Astrocyte (in vitro differentiated cells and primary cell): ENCODE results near the gene IGF1. TPM values are rescaled to one million over a fixed set of nuclear protein-coding genes. Genes with fewer than 3 reads are reported as not detected.

Experiments
- DNase-seq: peaks from one replicate; pipeline ENCODE4 v3.0.0-alpha.2; 2010; ENCODE audit warnings: low read depth
- FAIRE-seq: peaks from 2 replicates; lab custom pipeline; 2011; peaks lifted over from hg19 to GRCh38; lab: Jason Lieb, UNC
- H2AFZ ChIP-seq: 2 replicates; pipeline ENCODE4 v1.6.0; 2012; ENCODE audit warnings: low read depth, low read length, inconsistent platforms
- H3K27ac ChIP-seq: 2 replicates; pipeline ENCODE4 v1.5.1; 2011; ENCODE audit warnings: low read depth, low read length, inconsistent platforms
- H3K27me3 ChIP-seq: 2 replicates; pipeline ENCODE4 v1.6.0; 2011; ENCODE audit warnings: low read length, inconsistent platforms; ENCODE audit not compliant: insufficient read depth
- H3K36me3 ChIP-seq: 2 replicates; pipeline ENCODE4 v1.5.1; 2011; ENCODE audit warnings: low read length, inconsistent platforms; ENCODE audit not compliant: insufficient read depth
- H3K4me1 ChIP-seq: 2 replicates; pipeline ENCODE4 v1.5.1; 2011; ENCODE audit warnings: low read length, inconsistent platforms; ENCODE audit not compliant: insufficient read depth
- H3K4me2 ChIP-seq: 2 replicates; pipeline ENCODE4 v1.6.0; 2012; ENCODE audit warnings: low read length, inconsistent platforms
- H3K4me3 ChIP-seq: 2 replicates; pipeline ENCODE4 v1.5.1; 2011; ENCODE audit warnings: low read depth, mild to moderate bottlenecking, low read length, inconsistent platforms; ENCODE audit not compliant: insufficient read depth
- H3K79me2 ChIP-seq: 2 replicates; pipeline ENCODE4 v1.6.0; 2012; ENCODE audit warnings: mild to moderate bottlenecking, low read length, inconsistent platforms; ENCODE audit not compliant: insufficient read depth
- H3K9ac ChIP-seq: 2 replicates; pipeline ENCODE4 v1.6.0; 2012; ENCODE audit warnings: mild to moderate bottlenecking, low read length, inconsistent platforms
- H3K9me3 ChIP-seq: 2 replicates; pipeline ENCODE4 v1.5.1; 2012; ENCODE audit warnings: low read depth, mild to moderate bottlenecking, low read length, inconsistent platforms; ENCODE audit not compliant: insufficient read depth
- H4K20me1 ChIP-seq: 2 replicates; pipeline ENCODE4 v1.6.0; 2012; ENCODE audit warnings: low read length, inconsistent platforms; ENCODE audit not compliant: insufficient read depth
- H3K27ac Mint-ChIP-seq: one replicate; pipeline ENCODE4 v1.8.0; 2021; ENCODE audit warnings: mild to moderate bottlenecking, mixed read lengths; ENCODE audit not compliant: unreplicated experiment
- H3K27me3 Mint-ChIP-seq: one replicate; pipeline ENCODE4 v1.8.0; 2021; ENCODE audit warnings: low read depth, mixed read lengths; ENCODE audit not compliant: unreplicated experiment
- H3K36me3 Mint-ChIP-seq: one replicate; pipeline ENCODE4 v1.8.0; 2021; ENCODE audit warnings: low read depth, mixed read lengths; ENCODE audit not compliant: unreplicated experiment
- H3K4me1 Mint-ChIP-seq: one replicate; pipeline ENCODE4 v1.8.0; 2021; ENCODE audit warnings: low read depth, mixed read lengths; ENCODE audit not compliant: unreplicated experiment
- H3K4me3 Mint-ChIP-seq: one replicate; pipeline ENCODE4 v1.8.0; 2021; ENCODE audit warnings: mild to moderate bottlenecking, moderate library complexity, mixed read lengths; ENCODE audit not compliant: unreplicated experiment
- H3K9me3 Mint-ChIP-seq: one replicate; pipeline ENCODE4 v1.8.0; 2021; ENCODE audit warnings: mild to moderate bottlenecking, mixed read lengths; ENCODE audit not compliant: unreplicated experiment
- EZH2 ChIP-seq: IDR thresholded peaks from 2 replicates; pipeline ENCODE4 v1.6.1; 2012; ENCODE audit warnings: mild to moderate bottlenecking, low read length, inconsistent platforms; ENCODE audit not compliant: insufficient read depth
- total RNA-seq: library from RNA; stranded (reverse); gene quantifications from 2 replicates; pipeline ENCODE4 v1.2.1, GENCODE V29; 2021
- TF ChIP-seq, protein P1 (sequence below): IDR thresholded peaks from 2 replicates; pipeline ENCODE4 v1.5.1; 2011; ENCODE audit warnings: low read depth, mild to moderate bottlenecking, inconsistent platforms, low read length, moderate library complexity; ENCODE audit not compliant: insufficient read depth

IGF1 gene
- total RNA-seq, 1 donor from 2014 or later = 1.9 TPM

DNA sequence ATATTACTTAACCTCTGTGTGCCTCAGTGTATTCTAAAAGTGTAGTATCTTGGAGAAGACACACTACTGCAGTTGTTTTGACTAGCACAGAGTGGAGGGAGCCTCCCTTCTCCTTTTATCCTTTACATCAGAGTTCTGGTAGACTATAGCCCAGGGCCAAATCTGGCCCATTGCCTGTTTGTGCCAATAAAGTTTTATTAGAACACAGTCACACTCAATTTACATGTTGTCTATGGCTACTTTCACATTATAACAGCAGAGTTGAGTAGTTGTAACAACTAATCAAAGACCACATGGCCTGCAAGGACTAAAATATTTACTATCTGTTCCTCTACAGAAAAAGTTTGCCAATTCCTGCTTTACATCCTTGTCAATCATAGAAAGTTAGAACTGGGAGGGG, 27.7 kb upstream of the IGF1 start:
- TF ChIP-seq, protein P1, sequence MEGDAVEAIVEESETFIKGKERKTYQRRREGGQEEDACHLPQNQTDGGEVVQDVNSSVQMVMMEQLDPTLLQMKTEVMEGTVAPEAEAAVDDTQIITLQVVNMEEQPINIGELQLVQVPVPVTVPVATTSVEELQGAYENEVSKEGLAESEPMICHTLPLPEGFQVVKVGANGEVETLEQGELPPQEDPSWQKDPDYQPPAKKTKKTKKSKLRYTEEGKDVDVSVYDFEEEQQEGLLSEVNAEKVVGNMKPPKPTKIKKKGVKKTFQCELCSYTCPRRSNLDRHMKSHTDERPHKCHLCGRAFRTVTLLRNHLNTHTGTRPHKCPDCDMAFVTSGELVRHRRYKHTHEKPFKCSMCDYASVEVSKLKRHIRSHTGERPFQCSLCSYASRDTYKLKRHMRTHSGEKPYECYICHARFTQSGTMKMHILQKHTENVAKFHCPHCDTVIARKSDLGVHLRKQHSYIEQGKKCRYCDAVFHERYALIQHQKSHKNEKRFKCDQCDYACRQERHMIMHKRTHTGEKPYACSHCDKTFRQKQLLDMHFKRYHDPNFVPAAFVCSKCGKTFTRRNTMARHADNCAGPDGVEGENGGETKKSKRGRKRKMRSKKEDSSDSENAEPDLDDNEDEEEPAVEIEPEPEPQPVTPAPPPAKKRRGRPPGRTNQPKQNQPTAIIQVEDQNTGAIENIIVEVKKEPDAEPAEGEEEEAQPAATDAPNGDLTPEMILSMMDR = no peak
- TF ChIP-seq EZH2 = no peak
- H3K4me1 ChIP-seq = no peaks in the 10 kb centered on the region
- no peak for DNase-seq
- no peak for FAIRE-seq
- H3K36me3 ChIP-seq = no peaks in the 10 kb centered on the region
- no peak overlapping the region for H2AFZ ChIP-seq
- no peak overlapping the region for H3K4me2 ChIP-seq
- H3K4me3 ChIP-seq = no peak overlapping the region
- H3K27ac Mint-ChIP-seq = no peak overlapping the region
- no peak overlapping the region for H3K27ac ChIP-seq
- H3K9me3 ChIP-seq = no peaks in the 10 kb centered on the region
- no peaks in the 10 kb centered on the region for H4K20me1 ChIP-seq
- peaks cover 4% of the 10 kb centered on the region for H3K9me3 Mint-ChIP-seq
- no peak overlapping the region for H3K4me3 Mint-ChIP-seq
- H3K27me3 Mint-ChIP-seq = peaks cover 9% of the 10 kb centered on the region
- no peak overlapping the region for H3K9ac ChIP-seq
- H3K4me1 Mint-ChIP-seq = no peaks in the 10 kb centered on the region
- H3K27me3 ChIP-seq = no peaks in the 10 kb centered on the region
- H3K36me3 Mint-ChIP-seq = no peaks in the 10 kb centered on the region
- H3K79me2 ChIP-seq = no peaks in the 10 kb centered on the region

- H3K27me3 ChIP-seq = no peaks in the 10 kb centered on the region
- Mint-ChIP-seq H3K27ac (no peak overlapping the region), H3K9me3 (peaks cover 4% of the 10 kb centered on the region), H3K27me3 (peaks cover 3% of the 10 kb centered on the region), H3K4me3 (no peak overlapping the region), H3K36me3 (no peaks in the 10 kb centered on the region), H3K4me1 (no peaks in the 10 kb centered on the region)
- H3K9me3 ChIP-seq = no peaks in the 10 kb centered on the region
- H3K9ac ChIP-seq = no peak overlapping the region
- H3K27ac ChIP-seq = no peak overlapping the region
- no peaks in the 10 kb centered on the region for H3K79me2 ChIP-seq
- DNase-seq (no peak), FAIRE-seq (no peak)
- no peaks in the 10 kb centered on the region for H4K20me1 ChIP-seq
- H3K4me2 ChIP-seq = no peak overlapping the region
- no peaks in the 10 kb centered on the region for H3K4me1 ChIP-seq
- no peak overlapping the region for H2AFZ ChIP-seq
- no peak overlapping the region for H3K4me3 ChIP-seq
- no peaks in the 10 kb centered on the region for H3K36me3 ChIP-seq
- TF ChIP-seq, protein P1 = no peak
- TF ChIP-seq EZH2 = no peak
Observed at GRCh38 chr12:102507301-102507700, 26.9 kb upstream of the IGF1 start.

GRCh38 chr12:102504871-102505270, 24.5 kb upstream of the IGF1 start:
- no peak overlapping the region for H3K9ac ChIP-seq
- no peaks in the 10 kb centered on the region for H3K36me3 Mint-ChIP-seq
- TF ChIP-seq, protein P1 = no peak
- TF ChIP-seq EZH2 = no peak
- no peaks in the 10 kb centered on the region for H3K36me3 ChIP-seq
- H3K4me2 ChIP-seq = no peak overlapping the region
- FAIRE-seq = no peak
- no peaks in the 10 kb centered on the region for H3K27me3 ChIP-seq
- no peak overlapping the region for H3K27ac ChIP-seq
- H3K9me3 ChIP-seq = no peaks in the 10 kb centered on the region
- peaks cover 6% of the 10 kb centered on the region for H3K9me3 Mint-ChIP-seq
- H3K27me3 Mint-ChIP-seq = peaks cover 5% of the 10 kb centered on the region
- no peaks in the 10 kb centered on the region for H4K20me1 ChIP-seq
- DNase-seq = no peak
- H3K4me3 ChIP-seq = no peak overlapping the region
- peaks cover 4% of the 10 kb centered on the region for H3K4me1 Mint-ChIP-seq
- no peak overlapping the region for H2AFZ ChIP-seq
- no peak overlapping the region for H3K27ac Mint-ChIP-seq
- no peaks in the 10 kb centered on the region for H3K4me1 ChIP-seq
- H3K79me2 ChIP-seq = no peaks in the 10 kb centered on the region
- H3K4me3 Mint-ChIP-seq = no peak overlapping the region
